Right atrium auricular region (tissue), 2 donors: Measurements from ENCODE around the gene ERCC3. TPM values are rescaled to one million over a fixed set of nuclear protein-coding genes. Genes with fewer than 3 reads are reported as not detected.
"Not testable (repeated sequence)": the region's sequence is repeated elsewhere in the genome, so short reads cannot be mapped to it uniquely, and the experiment has no call there.

Source experiments
- DNase-seq: peaks from one replicate; pipeline ENCODE4 v3.0.0-alpha.2; 2019; ENCODE audit warnings: low spot score
- H3K27ac ChIP-seq, 2 donors: fragments of 200-600 bp; sonication (generic); 1 replicate in 1 of 2; 2 replicates in 1 of 2; pipeline ENCODE4 v1.5.1; 2016 to 2019
- H3K27me3 ChIP-seq, 2 donors: fragments of 200-600 bp; sonication (generic); one replicate each; pipeline versions ENCODE4 v1.5.1 to v1.6.0; 2017 to 2019
- H3K36me3 ChIP-seq: fragments of 200-600 bp; sonication (generic); one replicate; pipeline ENCODE4 v1.5.1; 2016
- H3K4me1 ChIP-seq, 2 donors: fragments of 200-600 bp; sonication (generic); one replicate each; pipeline versions ENCODE4 v1.5.1 to v1.6.0; 2017 to 2019
- H3K4me3 ChIP-seq, 2 donors: fragments of 200-600 bp; sonication (generic); 1 replicate in 1 of 2; 2 replicates in 1 of 2; pipeline ENCODE4 v1.5.1; 2017 to 2019; ENCODE audit warnings: mild to moderate bottlenecking in 1 of 2, moderate library complexity in 1 of 2
- H3K9me3 ChIP-seq, 2 donors: fragments of 200-600 bp; sonication (generic); one replicate each; pipeline ENCODE4 v1.5.1; 2019
- total RNA-seq, 2 donors: library from RNA; depleted of rRNA; stranded (reverse); fragments of >200 nt; gene quantifications; one replicate each; pipeline ENCODE4 v1.1.0, GENCODE V29; 2016
- TF ChIP-seq, protein P1 (sequence below), 2 donors: fragments of 200-600 bp; sonication (generic); IDR thresholded peaks; one replicate each; pipeline ENCODE4 v1.5.1; 2019; ENCODE audit warnings: antibody characterized with exemption in 2 of 2

Gene ERCC3
- total RNA-seq, 2 donors from 2014 or later: 13.9 to 15.8 TPM

DNA sequence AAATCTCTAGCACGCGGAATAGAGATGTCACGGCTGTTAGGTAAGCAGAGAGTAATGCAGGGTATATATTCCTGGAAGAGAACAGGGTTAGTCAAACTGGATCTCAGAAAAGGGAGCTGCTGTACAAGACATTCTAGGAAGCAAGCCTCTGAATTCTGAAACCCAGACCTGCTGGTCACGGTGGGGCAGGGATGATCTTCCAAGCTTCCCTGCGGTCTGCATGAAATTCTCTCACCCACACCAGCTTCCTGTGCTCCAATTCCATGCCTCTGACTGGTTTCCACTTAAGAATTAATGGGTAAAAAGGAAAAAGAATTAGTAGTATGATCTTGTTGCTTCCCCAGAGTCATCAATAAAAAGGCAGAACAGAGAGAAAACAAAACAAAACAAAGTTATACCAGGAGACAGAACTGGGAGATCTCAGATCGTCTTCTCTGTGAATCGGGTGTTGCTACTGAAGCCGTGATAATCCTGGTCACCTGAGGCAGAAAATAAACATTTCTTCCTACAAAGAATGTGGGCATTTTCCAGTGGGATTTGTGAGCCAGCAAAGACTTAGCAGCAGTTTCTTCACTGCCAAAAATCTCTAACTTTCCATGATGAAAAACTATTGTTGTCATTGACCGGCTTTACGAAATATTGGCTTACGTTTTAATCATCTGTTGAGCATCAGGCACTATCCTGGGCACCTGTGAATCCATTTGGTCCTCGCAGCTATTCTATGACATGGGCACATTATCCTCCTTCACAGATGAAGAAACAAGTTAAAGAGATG is 68.6 kb downstream of the ERCC3 start:
- H3K4me1 ChIP-seq: peaks cover 0 to 6% of the 10 kb centered on the region in 2 donors
- peaks cover 0 to 12% of the 10 kb centered on the region in 2 donors for H3K9me3 ChIP-seq
- peaks cover 0 to 4% of the 10 kb centered on the region in 2 donors for H3K27me3 ChIP-seq
- TF ChIP-seq, protein P1, sequence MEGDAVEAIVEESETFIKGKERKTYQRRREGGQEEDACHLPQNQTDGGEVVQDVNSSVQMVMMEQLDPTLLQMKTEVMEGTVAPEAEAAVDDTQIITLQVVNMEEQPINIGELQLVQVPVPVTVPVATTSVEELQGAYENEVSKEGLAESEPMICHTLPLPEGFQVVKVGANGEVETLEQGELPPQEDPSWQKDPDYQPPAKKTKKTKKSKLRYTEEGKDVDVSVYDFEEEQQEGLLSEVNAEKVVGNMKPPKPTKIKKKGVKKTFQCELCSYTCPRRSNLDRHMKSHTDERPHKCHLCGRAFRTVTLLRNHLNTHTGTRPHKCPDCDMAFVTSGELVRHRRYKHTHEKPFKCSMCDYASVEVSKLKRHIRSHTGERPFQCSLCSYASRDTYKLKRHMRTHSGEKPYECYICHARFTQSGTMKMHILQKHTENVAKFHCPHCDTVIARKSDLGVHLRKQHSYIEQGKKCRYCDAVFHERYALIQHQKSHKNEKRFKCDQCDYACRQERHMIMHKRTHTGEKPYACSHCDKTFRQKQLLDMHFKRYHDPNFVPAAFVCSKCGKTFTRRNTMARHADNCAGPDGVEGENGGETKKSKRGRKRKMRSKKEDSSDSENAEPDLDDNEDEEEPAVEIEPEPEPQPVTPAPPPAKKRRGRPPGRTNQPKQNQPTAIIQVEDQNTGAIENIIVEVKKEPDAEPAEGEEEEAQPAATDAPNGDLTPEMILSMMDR (IDR thresholded peaks at IDR 0.05): no peak
- no peak overlapping the region for H3K27ac ChIP-seq
- H3K4me3 ChIP-seq: no peak overlapping the region
- DNase-seq: no peak
- H3K36me3 ChIP-seq: no peaks in the 10 kb centered on the region

DNA sequence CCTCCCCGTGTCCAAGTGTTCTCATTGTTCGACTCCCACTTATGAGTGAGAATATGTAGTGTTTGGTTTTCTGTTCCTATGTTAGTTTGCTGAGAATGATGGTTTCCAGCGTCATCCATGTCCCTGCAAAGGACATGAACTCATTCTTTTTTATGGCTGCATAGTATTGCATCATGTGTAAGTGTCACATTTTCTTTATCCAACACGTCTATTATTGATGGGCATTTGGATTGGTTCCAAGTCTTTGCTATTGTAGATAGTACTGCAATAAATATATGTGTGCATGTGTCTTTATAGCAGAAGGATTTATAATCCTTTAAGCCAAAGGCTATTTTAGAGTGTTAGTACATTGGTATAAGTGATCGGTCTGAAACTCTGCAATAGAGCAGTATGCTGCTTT is 69.8 kb downstream of the ERCC3 start:
- peaks cover 0 to 16% of the 10 kb centered on the region in 2 donors for H3K4me1 ChIP-seq
- H3K4me3 ChIP-seq, DNase-seq, H3K27ac ChIP-seq, H3K36me3 ChIP-seq, H3K27me3 ChIP-seq: not testable (repeated sequence)
- H3K9me3 ChIP-seq: peaks cover 0 to 12% of the 10 kb centered on the region in 2 donors

DNA sequence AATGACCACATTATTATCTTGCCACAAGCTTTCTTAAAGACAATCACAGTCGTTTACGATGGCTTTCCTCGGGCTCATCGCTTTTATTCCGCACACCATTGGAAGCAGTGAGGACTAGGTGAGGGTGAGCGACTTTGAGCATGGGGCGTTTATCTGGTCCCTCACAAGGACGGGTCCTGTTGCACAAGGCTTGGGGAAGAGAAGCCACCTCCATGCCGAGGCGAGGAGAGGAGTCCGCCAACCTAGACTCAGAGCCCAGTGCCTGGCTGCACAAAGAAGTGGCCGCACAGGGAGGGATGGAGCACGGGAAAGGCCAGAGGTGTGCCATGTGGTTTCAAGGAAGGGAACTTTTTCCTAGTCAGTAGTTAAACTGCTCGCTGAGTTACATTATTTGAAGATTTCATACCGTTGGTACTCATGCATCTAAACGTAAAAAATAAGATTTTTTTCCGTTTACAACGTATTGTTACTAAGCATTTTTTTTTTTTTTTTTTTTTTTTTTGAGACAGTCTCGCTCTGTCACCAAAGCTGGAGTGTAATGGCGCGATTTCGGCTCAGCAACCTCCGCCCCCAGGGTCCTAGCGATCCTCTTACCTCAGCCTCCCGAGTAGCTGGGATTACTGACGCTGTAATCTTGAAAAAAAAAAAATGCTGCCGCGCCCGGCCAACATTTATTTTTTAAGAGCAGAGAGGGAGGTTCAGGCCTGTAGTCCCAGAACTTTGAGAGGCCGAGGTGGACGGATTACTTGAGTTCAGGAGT is 73.0 kb downstream of the ERCC3 start:
- Histone ChIP-seq H3K27ac (no peak overlapping the region), H3K4me3 (peak overlapping the region in 1 of 2 donors; percentile 54), H3K4me1 (peaks cover 0 to 24% of the 10 kb centered on the region in 2 donors), H3K9me3 (peaks cover 0 to 4% of the 10 kb centered on the region in 2 donors), H3K36me3 (no peaks in the 10 kb centered on the region), H3K27me3 (peaks cover 8 to 9% of the 10 kb centered on the region in 2 donors)
- TF ChIP-seq, protein P1 (IDR thresholded peaks at IDR 0.05): no peak
- DNase-seq: no peak

DNA sequence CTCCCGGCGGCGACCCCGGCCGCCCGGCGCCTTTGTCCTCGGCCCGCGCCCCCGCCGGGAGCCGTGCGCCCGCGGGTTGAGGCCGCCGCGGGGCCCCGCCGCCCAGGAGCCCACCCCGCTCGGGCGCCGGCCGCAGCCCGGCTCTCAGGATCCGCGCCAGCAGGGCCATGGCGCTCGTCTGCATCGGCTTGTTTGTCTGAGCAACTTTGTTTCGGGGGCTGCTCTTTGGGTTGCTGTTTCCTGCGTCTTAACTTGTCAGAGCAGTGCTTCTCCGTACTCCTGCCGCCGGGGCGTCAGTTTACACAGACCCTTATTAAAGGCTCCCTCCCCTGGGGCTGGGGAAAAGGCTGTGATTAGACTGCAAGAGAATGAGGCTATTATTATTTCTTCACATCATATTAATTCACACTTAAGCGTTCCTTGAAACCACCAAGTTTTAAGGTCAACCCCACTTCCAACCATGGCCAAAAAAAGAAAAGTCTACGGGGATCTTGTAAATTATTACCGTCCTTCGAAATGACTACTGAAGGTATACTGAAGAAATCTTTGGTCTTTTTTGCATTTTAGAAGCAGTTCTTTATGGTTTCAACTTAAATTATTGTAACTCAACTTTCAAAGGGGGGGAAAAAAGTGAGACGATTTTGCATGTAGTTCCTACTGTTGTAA is 73.7 kb downstream of the ERCC3 start, which contains the start of gene CYP27C1:
Gene CYP27C1 (minus strand): TSS at position 198 of the 666 bp plus-strand sequence. CDS start 29 bp downstream, at position 169.
- peaks cover 8 to 9% of the 10 kb centered on the region in 2 donors for H3K27me3 ChIP-seq
- H3K27ac ChIP-seq: no peak within 1 kb of the TSS
- TF ChIP-seq, protein P1 (IDR thresholded peaks at IDR 0.05): no peak
- H3K36me3 ChIP-seq: no peaks in the 10 kb centered on the region
- DNase-seq: no peak
- peak within 1 kb of the TSS; percentile 29 to 54 for H3K4me3 ChIP-seq
- peaks cover 0 to 24% of the 10 kb centered on the region in 2 donors for H3K4me1 ChIP-seq
- H3K9me3 ChIP-seq: peaks cover 0 to 4% of the 10 kb centered on the region in 2 donors

DNA sequence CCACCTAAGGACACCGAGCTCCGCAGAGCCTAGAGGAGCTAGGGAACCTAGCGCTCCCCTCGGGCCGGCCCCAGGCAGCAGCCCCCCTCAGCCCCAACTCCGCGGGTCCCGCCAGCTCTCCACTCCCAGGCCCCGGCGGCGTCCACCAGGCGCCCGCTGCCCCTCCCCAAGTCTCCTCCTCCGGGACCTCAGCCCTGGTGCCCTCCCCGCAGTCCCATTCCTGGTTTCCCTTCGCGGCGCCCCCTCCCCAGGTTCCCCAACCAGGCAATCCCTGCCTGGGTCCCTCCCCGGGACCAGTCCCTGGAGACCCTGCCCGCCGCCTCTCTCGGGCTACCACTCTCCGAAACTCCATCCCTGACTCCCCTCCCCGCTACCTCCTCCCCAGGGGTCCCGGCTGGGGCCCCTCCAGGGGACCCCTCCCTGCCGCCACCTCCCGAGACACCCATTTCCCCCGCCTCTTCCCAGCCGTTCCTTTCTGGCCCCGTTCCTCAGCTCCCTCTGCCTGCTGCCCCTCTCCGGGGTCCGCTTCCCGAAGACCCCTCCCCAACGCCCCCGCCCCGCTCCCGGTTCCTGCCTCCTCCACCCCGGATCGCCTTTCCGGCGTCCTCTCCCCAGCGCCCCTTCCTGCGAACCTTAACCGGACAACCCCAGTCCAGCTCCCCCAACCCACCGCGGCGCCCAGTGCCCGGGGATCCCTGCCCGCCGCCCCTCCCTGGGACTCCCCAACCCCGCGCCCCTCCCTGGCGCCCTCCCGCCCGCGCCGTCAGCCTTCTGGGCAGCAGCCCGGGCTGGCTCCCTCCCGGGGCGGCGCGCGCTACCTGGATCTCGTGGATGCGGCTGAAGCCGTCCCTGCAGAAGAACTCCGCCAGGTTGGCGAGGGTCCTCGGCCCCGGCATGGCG is 74.5 kb downstream of the ERCC3 start:
- TF ChIP-seq, protein P1 (IDR thresholded peaks at IDR 0.05): no peak
- H3K27ac ChIP-seq: no peak overlapping the region
- no peak for DNase-seq
- peaks cover 0 to 4% of the 10 kb centered on the region in 2 donors for H3K9me3 ChIP-seq
- peaks cover 8 to 9% of the 10 kb centered on the region in 2 donors for H3K27me3 ChIP-seq
- H3K4me1 ChIP-seq: peaks cover 0 to 24% of the 10 kb centered on the region in 2 donors
- no peaks in the 10 kb centered on the region for H3K36me3 ChIP-seq
- H3K4me3 ChIP-seq: peak overlapping the region; percentile 29 to 54
